NT2/D1 (cell line): Measurements from ENCODE around the gene CD99L2.

Experiments
- SUZ12 ChIP-seq: IDR thresholded peaks from 2 replicates; pipeline ENCODE4 v1.6.1; 2011; ENCODE audit not compliant: insufficient read length, insufficient read depth; ENCODE audit errors: extremely low read depth
- YY1 ChIP-seq: IDR thresholded peaks from 2 replicates; pipeline ENCODE4 v1.6.1; 2011; ENCODE audit not compliant: insufficient read length, insufficient read depth
- ZNF274 ChIP-seq: IDR thresholded peaks from 2 replicates; pipeline ENCODE4 v1.6.1; 2011; ENCODE audit warnings: mild to moderate bottlenecking, low read depth, low read length

- TF ChIP-seq YY1 (no peak), ZNF274 (no peak), SUZ12 (no peak)
These were observed 44.6 kb upstream of the CD99L2 start for GRCh38 chrX:150942942-150943594.
